C4-2B (cell line): ENCODE results near the gene PIGH.

ENCODE experiments used
- H3K27ac ChIP-seq: fragments of 450-650 bp; 2 replicates; pipeline ENCODE4 v1.5.1; 2017
- CTCF ChIP-seq: fragments of 450-650 bp; conservative IDR thresholded peaks from 2 replicates; pipeline ENCODE4 v1.5.1; 2017; ENCODE audit warnings: mild to moderate bottlenecking
- ZFX ChIP-seq: fragments of 450-650 bp; IDR thresholded peaks from 2 replicates; pipeline ENCODE4 v1.6.1; 2017

Gene PIGH

GRCh38 chr14:67573228-67574010, 26.6 kb downstream of the PIGH start:
- no peak overlapping the region for H3K27ac ChIP-seq
- TF ChIP-seq CTCF: no peak
- TF ChIP-seq ZFX: no peak

GRCh38 chr14:67572608-67573007, 27.5 kb downstream of the PIGH start:
- no peak for TF ChIP-seq CTCF
- no peak for TF ChIP-seq ZFX
- no peak overlapping the region for H3K27ac ChIP-seq

- H3K27ac ChIP-seq: no peak overlapping the region
- TF ChIP-seq ZFX (no peak), CTCF (no peak)
These were observed 28.1 kb downstream of the PIGH start for GRCh38 chr14:67571991-67572323.

GRCh38 chr14:67571275-67571990, 28.6 kb downstream of the PIGH start:
- H3K27ac ChIP-seq: no peak overlapping the region
- TF ChIP-seq ZFX (no peak), CTCF (peak; percentile 93)

- no peak overlapping the region for H3K27ac ChIP-seq
- TF ChIP-seq ZFX (no peak), CTCF (no peak)
These were observed 29.6 kb downstream of the PIGH start for GRCh38 chr14:67570453-67570852.

GRCh38 chr14:67569651-67570290, 30.3 kb downstream of the PIGH start:
- TF ChIP-seq ZFX (no peak), CTCF (no peak)
- no peak overlapping the region for H3K27ac ChIP-seq
